Amniotic epithelial cell (primary cell): ENCODE data around the gene ARHGAP26.
A peak's percentile ranks its signal among the peaks of the same experiment; 100 is the strongest.
"Not testable (repeated sequence)": the region's sequence is repeated elsewhere in the genome, so short reads cannot be mapped to it uniquely, and the experiment has no call there.

ENCODE experiments used
- DNase-seq: peaks from one replicate; pipeline ENCODE4 v3.0.0-alpha.2; 2010; ENCODE audit warnings: low read depth

Gene ARHGAP26

DNA sequence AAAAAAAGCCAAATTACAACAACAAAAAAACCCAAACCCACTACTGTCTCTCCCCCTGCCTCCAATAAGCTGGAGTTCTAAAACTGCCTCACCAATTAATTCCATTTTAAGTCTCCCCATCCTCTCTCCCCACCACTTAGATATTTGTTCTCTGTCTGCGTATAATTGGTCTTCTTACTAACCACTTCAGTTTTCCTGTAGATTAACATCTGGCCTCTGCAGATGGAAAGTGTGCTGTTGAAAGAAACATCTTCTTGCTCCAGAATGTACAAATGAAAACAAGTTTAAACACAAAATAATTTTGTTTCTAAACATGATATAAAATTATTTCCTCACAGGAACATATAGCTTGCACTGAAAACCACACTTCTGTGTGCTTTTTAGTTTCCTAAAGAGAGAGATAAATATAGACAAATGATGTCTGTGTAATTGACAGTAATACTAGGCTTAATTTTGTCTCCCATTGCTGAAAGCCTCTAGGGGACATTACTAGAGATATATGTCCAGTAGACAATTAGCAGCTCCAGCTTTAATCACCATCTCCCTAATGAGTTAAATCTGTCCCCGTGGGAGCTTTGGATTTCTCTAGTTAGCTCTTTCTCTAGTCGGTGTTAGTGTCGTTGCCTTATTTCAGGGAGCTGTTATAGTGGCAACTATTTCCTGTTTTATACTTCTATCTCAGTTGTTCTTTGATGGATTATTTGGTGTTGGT is 164.0 kb downstream of the ARHGAP26 start:
- DNase-seq: no peak

DNA sequence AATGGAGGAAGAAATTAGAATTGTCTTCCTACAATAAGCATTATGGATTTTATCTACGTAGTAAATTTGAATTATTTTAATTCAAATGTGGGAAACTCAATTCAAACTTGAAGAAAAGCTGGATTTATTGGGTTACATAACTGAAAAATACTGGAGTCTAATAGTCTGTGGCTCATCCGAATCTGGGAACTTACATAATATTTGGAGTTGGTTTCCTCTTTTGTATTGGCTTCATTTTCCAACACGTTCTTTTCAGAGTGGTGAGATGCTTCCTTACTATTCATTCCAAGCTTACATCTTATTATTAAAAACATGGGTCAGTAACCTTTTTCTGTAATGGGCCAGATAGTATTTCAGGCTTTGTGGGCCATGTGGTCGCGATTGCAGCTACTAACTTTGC is 164.8 kb downstream of the ARHGAP26 start:
- no peak for DNase-seq

DNA sequence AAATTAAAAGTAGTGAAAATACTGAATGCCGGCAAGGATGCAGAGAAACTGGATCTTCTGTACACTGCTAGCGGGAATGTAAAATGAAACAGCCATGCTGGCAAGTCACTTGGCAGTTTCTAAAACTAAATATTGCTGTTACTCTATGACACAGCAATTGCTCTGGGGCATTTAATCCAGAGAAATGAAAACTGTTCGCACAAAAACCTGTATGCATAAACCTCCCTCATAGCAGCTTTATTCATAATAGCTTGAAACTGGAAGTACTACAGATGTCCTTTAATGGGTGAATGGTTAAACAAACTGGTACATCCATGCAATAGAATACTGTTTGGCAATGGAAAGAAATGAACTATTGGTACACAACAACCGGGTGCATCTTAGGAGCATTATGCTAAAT is 167.2 kb downstream of the ARHGAP26 start:
- DNase-seq: no peak

- DNase-seq: no peak
Observed at GRCh38 chr5:142938266-142938880, 168.2 kb downstream of the ARHGAP26 start.

DNA sequence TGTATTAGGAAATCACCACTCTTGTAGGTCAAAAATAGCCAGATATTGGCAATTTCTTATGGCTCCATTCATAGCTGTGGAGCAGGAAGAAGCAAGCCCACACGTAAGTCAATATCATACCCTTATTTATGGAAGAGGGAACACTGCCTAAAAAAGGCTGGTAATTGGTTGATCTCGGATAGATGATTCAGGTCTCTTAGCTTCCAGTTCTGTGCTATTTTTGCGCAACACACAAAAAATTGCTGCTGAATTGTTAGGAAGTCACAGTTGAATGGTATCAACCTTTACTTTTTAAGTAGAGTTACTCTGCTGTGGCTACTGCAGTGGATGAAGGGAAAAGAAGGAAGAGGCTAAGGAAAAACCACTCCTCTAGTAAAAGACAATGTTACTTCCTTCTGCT is 168.8 kb downstream of the ARHGAP26 start:
- no peak for DNase-seq

DNA sequence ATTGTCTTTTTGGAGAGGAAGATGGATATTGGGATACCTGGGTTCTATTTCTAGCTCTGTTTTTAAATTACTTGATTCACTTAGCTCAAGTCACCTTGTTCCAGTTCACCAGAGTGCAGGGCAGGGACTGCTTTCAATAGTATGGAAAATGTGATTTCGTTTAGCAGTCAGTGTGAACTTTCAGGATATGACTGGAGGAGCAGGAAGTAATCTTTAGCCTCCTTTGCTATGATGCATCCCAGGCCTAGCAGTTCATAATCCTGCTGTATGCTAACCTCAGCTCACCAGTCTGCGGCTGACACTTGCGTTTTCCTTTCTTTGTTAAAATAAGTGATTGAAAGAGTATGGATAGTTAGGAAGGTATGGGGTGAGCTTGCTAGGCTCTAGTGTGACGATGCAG is 169.7 kb downstream of the ARHGAP26 start:
- DNase-seq: no peak

DNA sequence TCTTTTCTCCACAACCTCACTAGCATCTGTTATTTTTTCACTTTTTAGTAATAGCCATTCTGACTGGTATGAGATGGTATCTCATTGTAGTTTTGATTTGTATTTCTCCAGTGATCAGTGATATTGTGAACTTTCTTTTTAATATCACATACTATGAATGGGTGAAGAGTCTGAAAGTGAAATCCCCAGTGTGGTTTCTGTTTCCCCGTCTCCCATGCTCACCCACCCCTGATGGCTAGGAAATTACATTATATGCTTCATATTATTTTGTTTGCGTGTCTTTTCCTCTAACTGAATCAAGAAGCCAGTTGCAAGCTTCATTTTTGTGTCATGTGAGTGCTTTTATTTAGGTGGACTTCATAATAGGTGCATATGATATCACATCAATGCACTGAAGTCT is 171.1 kb downstream of the ARHGAP26 start:
- no peak for DNase-seq

- DNase-seq: no peak
Observed at GRCh38 chr5:142942901-142943300, 172.7 kb downstream of the ARHGAP26 start.

DNA sequence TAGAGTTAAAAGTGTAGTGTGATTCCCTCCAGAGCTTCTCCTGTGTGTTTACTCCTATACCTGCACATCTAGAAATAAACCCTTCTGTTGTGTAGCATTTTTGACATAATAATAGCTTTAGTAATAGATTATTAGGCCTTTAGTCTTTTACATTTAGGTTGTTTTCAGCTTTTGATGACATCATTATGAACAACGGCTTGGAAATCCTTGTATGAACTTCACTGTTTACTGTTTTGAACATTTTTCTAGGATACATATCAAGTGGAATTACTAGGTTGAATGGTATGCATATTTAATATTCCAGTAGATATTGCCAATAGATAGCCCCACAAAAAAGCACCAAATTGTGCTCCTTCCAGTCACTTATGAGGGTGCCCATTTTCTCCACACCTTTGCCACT is 174.0 kb downstream of the ARHGAP26 start:
- DNase-seq: peak; percentile 16

DNA sequence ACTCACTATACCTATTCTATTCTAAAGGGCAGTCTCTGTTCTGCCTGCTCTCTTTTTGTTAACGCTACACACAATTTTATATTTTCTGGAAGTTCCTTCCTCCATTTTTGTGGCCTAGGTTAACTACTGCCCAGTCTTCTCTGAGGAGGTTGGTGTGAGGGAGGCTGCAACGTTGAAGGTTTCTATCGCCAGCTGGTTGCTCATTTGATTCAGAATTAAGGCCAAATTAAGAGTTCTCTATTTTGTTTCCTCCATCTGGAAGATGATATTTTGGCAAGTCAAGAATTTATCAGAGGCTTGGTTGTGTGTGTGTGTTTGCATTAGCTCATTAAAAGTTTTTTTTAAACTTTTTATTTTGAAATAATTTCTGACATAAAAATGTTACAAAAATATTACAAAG is 175.1 kb downstream of the ARHGAP26 start:
- no peak for DNase-seq

- DNase-seq: no peak
Observed at GRCh38 chr5:142945845-142946244, 175.7 kb downstream of the ARHGAP26 start.

DNA sequence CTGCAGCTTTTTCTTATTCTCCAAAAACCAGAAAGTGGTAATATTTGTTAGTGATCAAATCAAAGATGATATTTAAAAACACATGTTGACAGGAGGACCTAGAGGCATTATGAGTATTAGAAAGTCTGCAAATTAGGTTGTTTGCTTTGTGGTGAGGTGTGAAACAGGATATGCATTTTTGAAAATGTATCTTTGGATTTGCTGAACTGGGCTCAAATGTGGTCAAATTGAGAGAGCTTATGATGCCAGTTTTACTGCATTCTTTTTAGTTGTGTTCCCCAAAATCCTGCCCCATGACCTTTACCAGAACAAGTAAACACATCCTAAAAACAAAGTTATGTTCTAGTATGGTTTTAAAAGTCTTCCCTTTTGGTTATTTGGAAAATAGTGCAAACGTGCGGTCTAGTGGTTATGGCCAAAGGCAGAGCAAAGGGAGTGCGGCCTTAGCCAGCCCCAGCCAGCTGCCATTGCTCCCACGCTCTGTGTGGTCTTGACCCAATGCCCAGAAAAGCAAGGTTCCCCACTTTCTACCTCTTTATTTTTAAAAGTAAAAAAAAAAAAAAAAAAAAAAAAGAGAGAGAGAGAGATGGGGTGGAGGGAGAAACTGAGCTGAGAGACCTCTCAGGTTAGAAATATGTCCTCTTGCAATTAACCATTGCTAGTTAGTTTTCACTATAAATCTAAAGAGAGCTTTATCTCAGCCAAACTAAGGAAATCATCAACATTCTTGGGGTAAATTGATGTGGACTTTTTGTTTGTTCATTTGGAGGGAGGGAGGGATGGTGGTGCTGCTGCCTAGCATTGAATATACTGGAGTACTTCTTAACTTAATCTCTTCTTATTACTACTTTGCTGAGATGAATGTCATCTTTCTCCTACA is 176.6 kb downstream of the ARHGAP26 start:
- no peak for DNase-seq

GRCh38 chr5:142947427-142947709 is 177.2 kb downstream of the ARHGAP26 start:
- no peak for DNase-seq

- DNase-seq: no peak
Observed at GRCh38 chr5:142952229-142952628, 182.1 kb downstream of the ARHGAP26 start.

- DNase-seq: not testable (repeated sequence)
Observed at GRCh38 chr5:142952871-142953270, 182.7 kb downstream of the ARHGAP26 start.

GRCh38 chr5:142954455-142954854 is 184.3 kb downstream of the ARHGAP26 start:
- DNase-seq: no peak

DNA sequence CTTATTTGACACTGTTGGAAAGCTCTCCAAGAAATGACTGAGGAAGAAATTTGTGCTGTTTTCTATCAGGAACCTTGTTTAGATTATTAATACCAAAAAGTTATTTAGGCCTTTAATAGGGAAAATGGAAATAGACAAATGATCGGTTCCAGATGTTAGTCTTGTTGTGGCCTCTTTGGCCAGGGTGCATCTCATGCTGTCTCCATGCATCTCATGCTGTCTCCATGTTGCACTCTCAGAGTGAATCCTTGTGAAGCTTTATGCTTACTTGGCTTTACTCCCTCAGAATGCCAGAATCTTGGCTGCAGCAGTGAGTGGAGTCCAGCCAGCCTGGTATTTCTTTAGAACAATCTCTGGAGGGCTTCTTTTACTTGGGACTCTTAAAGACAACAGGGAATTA is 185.5 kb downstream of the ARHGAP26 start:
- no peak for DNase-seq

DNA sequence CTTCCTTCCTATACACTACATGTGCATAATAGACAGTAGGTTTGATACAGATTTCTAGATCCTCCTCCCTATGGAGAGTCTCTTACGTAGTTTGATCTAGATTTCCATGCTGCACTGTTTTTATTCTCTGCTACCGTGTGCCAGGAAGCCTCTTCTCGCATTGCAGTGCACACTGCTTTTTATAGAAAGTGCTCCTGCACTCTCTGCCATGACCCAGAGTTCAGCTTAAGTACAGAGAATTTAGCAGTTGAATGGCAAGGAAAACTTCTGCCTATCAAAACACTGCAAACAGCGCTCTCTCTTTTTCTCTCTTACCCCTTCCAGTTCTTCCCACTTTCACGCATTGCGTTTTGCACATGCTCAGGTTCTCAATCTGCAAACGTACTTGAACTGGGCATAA is 187.4 kb downstream of the ARHGAP26 start:
- DNase-seq: no peak

GRCh38 chr5:142958944-142959682 is 188.9 kb downstream of the ARHGAP26 start:
- no peak for DNase-seq

DNA sequence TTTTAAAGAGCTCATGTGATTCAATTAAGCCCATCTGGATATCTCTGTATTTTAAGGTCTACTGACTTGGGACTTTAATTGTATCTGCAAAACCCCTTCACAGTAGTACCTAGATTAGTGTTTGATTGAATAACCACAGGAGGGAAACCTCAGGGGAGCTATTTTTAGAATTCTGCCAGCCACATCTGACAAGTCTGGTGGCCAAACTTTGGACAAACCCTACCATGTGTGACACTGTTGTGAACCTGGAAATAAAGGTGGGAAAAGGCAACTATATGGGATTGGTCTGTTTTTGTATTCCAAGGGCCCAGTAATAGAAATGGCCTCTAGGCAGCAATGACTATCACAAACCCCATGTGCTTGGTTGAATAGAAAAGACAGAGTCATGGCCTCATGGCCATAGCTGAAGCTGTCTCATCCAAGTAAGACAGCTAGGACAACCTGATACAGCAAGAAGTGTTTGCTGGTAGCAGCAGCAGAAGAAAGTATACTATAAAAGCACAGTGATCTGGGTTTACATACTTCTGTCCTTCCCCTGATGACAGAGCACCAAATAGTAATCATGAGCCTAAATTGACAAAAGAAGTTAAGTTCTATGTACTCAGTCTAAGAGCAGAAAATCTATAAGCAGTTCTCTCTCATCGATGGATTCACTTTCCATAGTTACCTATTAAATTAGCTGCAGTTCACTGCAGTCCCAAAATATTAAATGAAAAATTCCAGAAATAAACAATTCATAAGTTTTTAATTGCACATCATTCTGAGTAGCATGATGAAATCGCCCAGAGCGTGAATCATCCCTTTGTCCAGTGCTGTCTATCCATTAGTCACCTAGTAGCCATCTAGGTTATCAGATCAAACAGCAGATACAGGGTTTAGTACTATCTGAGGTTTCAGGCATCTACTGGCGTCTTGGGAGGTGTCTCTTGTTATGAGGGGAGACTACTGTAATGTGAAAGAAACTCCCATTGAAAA is 189.8 kb downstream of the ARHGAP26 start:
- peak; percentile 94 for DNase-seq

DNA sequence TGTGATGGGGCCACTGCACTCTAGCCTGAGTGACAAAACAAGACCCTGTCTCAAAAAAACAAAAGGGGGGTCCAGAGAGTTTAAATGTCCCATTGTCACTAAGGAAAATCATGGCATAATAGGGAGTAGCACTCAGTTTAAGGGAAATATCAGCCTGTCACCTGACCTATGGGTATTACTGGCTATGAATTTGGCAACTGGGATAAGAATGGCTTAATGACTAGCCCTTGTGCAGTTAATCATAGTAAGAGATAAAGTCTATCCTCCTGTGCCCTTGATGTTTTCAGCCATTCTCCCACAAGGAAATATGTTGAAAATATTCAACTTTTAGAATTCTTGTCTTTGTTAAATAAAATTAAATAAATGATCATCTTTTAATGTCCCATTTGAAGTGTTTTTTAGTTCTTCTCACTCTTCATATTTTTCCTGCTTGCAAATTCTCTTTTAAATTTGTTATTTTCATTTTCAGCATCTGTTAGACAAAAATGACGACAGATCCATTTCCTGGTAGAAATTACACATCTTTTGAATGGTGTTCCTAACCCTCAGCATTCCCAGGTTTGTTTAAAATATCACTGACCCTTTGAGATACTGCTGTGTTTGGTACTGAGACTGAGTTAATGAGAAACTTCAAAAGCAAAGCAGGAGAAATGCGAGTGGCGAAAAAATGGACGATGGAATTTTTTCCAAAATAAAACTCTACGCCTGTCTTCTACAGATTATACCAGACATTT is 191.4 kb downstream of the ARHGAP26 start:
- no peak for DNase-seq
